K562 (cell line): ENCODE data around the gene LRFN2.

Source experiments
- CTCF ChIP-seq, 3 experiments: IDR thresholded peaks in 2 of 3; conservative IDR thresholded peaks in 1 of 3; 2 replicates each; pipeline ENCODE4 v1.5.1; 2011 to 2012; ENCODE audit warnings: low read length in 3 of 3, mild to moderate bottlenecking in 3 of 3, control low read depth in 2 of 3, improper control_type of control experiment in 1 of 3, inconsistent platforms in 1 of 3, low read depth in 1 of 3, mixed read lengths in 1 of 3, moderate library complexity in 1 of 3; ENCODE audit not compliant: insufficient read depth in 2 of 3
- EZH2 ChIP-seq: IDR thresholded peaks from 2 replicates; pipeline ENCODE4 v1.6.1; 2012; ENCODE audit warnings: low read depth, mild to moderate bottlenecking, inconsistent platforms, low read length, borderline replicate concordance
- MTA2 ChIP-seq: fragments of 450-650 bp; IDR thresholded peaks from 2 replicates; pipeline ENCODE4 v1.6.1; 2016; ENCODE audit warnings: low read depth
- MXI1 ChIP-seq: IDR thresholded peaks from 2 replicates; pipeline ENCODE4 v1.6.1; 2011; ENCODE audit warnings: low read depth, mild to moderate bottlenecking, improper control_type of control experiment, low read length
- POLR2AphosphoS5 ChIP-seq: IDR thresholded peaks from 2 replicates; pipeline ENCODE4 v1.6.1; 2011; ENCODE audit warnings: mild to moderate bottlenecking, low read depth, low read length, moderate library complexity; ENCODE audit not compliant: control insufficient read depth, insufficient read depth
- SUPT5H ChIP-seq: fragments of 450-650 bp; IDR thresholded peaks from 2 replicates; pipeline ENCODE4 v1.6.1; 2016
- U2AF2 ChIP-seq: fragments of 200-400 bp; formaldehyde crosslinking; optimal IDR thresholded peaks from 2 replicates; pipeline ENCODE3; 2017; ENCODE audit warnings: low read depth, mild to moderate bottlenecking, low read length
- ZBTB33 ChIP-seq: sonication (generic); formaldehyde crosslinking; IDR thresholded peaks from 2 replicates; pipeline ENCODE4 v1.8.1; 2023; ENCODE audit warnings: mild to moderate bottlenecking, missing genetic modification reagents
- ZNF184 ChIP-seq: sonication (generic); formaldehyde crosslinking; IDR thresholded peaks from 2 replicates; pipeline ENCODE4 v1.5.0; 2020; ENCODE audit warnings: missing genetic modification reagents

GRCh38 chr6:40623932-40624331, 36.8 kb upstream of the LRFN2 start:
- TF ChIP-seq ZNF184 (CRISPR knock-in tag) (no peak), CTCF (IDR thresholded peaks at IDR 0.05 in 2 of 3, conservative IDR thresholded peaks at IDR 0.05 in 1 of 3; ENCODE audit: insufficient read depth in 2 of 3, low read depth in 1 of 3, low read length in 3 of 3) (no peak), U2AF2 (no peak), SUPT5H (no peak), ZBTB33 (no peak), MXI1 (no peak), MTA2 (no peak), POLR2AphosphoS5 (no peak), EZH2 (no peak)
